Uterus (tissue), 4 donors: ENCODE data around the gene ACSM6. TPM values are rescaled to one million over a fixed set of nuclear protein-coding genes. Genes with fewer than 3 reads are reported as not detected.
A peak's percentile ranks its signal among the peaks of the same experiment; 100 is the strongest.

Source experiments
- DNase-seq, 2 donors: peaks; one replicate each; pipeline ENCODE4 v3.0.0-alpha.2; 2019 to 2020
- H3K27ac ChIP-seq, 2 donors: fragments of 200-600 bp; sonication (generic); 1 replicate in 1 of 2; 2 replicates in 1 of 2; pipeline ENCODE4 v1.5.1; 2016 to 2018
- H3K27me3 ChIP-seq, 2 donors: fragments of 200-600 bp; sonication (generic); one replicate each; pipeline ENCODE4 v1.5.1; 2018 to 2019; ENCODE audit warnings: control low read depth in 1 of 2
- H3K36me3 ChIP-seq, 2 donors: fragments of 200-600 bp; sonication (generic); one replicate each; pipeline ENCODE4 v1.5.1; 2019; ENCODE audit warnings: control low read depth in 1 of 2
- H3K4me1 ChIP-seq, 2 donors: fragments of 200-600 bp; sonication (generic); one replicate each; pipeline ENCODE4 v1.5.1; 2018 to 2019; ENCODE audit warnings: control low read depth in 1 of 2
- H3K4me3 ChIP-seq, 2 donors: fragments of 200-600 bp; sonication (generic); 1 replicate in 1 of 2; 2 replicates in 1 of 2; pipeline ENCODE4 v1.5.1; 2018 to 2019; ENCODE audit warnings: mild to moderate bottlenecking in 1 of 2
- H3K9me3 ChIP-seq, 2 donors: fragments of 200-600 bp; sonication (generic); one replicate each; pipeline ENCODE4 v1.5.1; 2019; ENCODE audit warnings: control low read depth in 1 of 2
- POLR2A ChIP-seq, 2 donors: fragments of 450-650 bp; IDR thresholded peaks; one replicate each; pipeline ENCODE4 v1.6.1; 2016; ENCODE audit warnings: antibody characterized with exemption in 2 of 2, mild to moderate bottlenecking in 1 of 2, moderate library complexity in 1 of 2
- intact Hi-C: fragments of 100-400 bp; cut with DNase I; formaldehyde crosslinking; loops from one replicate; pipeline ENCODE4 v1.15.1; 2023; ENCODE audit warnings: low total_unique reads
- total RNA-seq, 4 donors: library from RNA; depleted of rRNA in 3 of 4; stranded (reverse); fragments of >200 nt in 3 of 4; gene quantifications; one replicate each; pipeline versions ENCODE4 v1.1.0 to v1.2.4, GENCODE V29; 2014 to 2023
- TF ChIP-seq, protein P1 (sequence below), 4 experiments: fragments of 200-600 bp in 2 of 4; fragments of 450-650 bp in 2 of 4; sonication (generic) in 2 of 4; IDR thresholded peaks; one replicate each; pipeline ENCODE4 v1.5.1; 2016 to 2019; ENCODE audit warnings: antibody characterized with exemption in 4 of 4, mild to moderate bottlenecking in 2 of 4, moderate library complexity in 1 of 4
- donor health status: DM: yes; HTN: yes; CAD: no.

The ACSM6 gene
- total RNA-seq, 4 donors from 2014 or later = not detected

DNA sequence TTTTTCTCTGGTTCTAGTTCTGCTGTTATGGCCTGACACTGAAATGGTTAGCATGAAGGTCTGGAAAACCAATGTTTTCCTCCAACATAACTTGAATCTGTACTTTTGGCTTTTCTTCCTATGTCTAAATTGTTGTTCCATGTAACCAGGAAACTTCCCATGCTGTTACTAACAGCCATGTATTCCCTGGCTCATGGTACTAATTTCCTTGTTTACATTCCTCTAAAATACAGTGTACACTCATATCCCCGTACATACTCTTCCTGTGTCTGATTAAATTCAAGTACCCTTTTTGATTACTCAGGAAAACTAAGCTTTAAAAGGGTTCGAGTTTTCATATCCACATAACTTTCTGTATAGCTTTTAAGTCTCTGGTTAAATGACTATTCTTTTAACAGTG is 12.3 kb upstream of the ACSM6 start:
- Histone ChIP-seq H3K4me1 (peaks cover 0 to 3% of the 10 kb centered on the region in 2 donors), H3K36me3 (no peaks in the 10 kb centered on the region), H3K27ac (no peak overlapping the region), H3K9me3 (no peaks in the 10 kb centered on the region), H3K4me3 (no peak overlapping the region), H3K27me3 (no peaks in the 10 kb centered on the region)
- intact Hi-C loops = no loop called here
- TF ChIP-seq, protein P1, sequence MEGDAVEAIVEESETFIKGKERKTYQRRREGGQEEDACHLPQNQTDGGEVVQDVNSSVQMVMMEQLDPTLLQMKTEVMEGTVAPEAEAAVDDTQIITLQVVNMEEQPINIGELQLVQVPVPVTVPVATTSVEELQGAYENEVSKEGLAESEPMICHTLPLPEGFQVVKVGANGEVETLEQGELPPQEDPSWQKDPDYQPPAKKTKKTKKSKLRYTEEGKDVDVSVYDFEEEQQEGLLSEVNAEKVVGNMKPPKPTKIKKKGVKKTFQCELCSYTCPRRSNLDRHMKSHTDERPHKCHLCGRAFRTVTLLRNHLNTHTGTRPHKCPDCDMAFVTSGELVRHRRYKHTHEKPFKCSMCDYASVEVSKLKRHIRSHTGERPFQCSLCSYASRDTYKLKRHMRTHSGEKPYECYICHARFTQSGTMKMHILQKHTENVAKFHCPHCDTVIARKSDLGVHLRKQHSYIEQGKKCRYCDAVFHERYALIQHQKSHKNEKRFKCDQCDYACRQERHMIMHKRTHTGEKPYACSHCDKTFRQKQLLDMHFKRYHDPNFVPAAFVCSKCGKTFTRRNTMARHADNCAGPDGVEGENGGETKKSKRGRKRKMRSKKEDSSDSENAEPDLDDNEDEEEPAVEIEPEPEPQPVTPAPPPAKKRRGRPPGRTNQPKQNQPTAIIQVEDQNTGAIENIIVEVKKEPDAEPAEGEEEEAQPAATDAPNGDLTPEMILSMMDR (IDR thresholded peaks at IDR 0.05) = no peak
- no peak for TF ChIP-seq POLR2A (IDR thresholded peaks at IDR 0.05)
- DNase-seq = no peak

DNA sequence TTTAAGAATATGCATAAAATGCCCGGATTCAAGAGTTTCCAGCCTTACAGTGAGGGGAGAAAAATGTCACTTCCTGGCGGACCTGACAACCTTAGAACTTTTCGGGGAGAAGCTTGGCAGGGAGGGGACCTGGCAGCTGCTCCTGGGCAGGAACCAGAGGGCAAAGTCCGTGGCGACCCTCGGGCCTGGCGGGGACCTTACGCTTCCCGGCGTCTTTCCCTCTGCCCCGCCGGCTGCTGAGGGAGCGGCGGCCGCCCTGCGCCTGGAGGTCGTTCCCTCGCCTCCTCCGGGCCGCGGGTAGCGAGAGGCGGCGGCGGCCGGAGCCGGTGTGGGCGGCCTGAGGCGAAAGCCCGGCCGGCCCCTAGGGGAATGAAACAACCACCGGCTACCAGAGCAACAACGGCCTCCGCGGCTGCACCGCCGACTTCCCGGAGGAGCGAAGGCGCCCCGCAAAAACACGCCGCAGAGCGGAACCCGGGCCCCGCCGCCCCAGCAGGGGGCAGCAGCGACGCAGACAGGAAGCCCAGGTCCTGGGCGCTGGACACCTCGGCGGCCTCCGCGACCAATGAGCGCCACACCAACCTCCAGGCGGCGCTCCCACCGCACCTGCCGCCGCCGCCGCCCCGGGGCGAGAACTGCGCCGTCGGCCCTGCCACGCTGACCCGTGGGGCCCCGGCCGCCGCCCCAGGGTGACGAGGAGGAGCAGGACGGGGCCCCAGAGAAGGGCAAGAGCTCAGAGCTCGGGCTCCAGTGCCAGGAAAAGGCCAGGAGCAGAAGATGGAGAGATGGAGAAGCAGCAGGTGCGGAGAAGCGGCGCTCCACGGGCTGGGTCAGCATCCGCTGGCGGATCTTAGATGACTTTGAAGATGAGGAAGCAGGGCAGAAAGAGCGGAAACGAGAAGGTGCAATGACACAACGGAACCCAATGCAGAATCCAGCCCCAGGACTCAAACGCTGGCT is 10.5 kb upstream of the ACSM6 start:
- peak; percentile 70 to 78 for DNase-seq
- intact Hi-C loops = no loop called here
- no peaks in the 10 kb centered on the region for H3K27me3 ChIP-seq
- peak overlapping the region; percentile 61 to 76 for H3K27ac ChIP-seq
- peaks cover 0 to 3% of the 10 kb centered on the region in 2 donors for H3K4me1 ChIP-seq
- H3K9me3 ChIP-seq = no peaks in the 10 kb centered on the region
- no peaks in the 10 kb centered on the region for H3K36me3 ChIP-seq
- peak overlapping the region; percentile 31 to 41 for H3K4me3 ChIP-seq
- TF ChIP-seq POLR2A (IDR thresholded peaks at IDR 0.05) = peak in 1 of 2 donors; percentile 26
- TF ChIP-seq, protein P1 (IDR thresholded peaks at IDR 0.05) = peak; percentile 80 to 96 (median 88)

DNA sequence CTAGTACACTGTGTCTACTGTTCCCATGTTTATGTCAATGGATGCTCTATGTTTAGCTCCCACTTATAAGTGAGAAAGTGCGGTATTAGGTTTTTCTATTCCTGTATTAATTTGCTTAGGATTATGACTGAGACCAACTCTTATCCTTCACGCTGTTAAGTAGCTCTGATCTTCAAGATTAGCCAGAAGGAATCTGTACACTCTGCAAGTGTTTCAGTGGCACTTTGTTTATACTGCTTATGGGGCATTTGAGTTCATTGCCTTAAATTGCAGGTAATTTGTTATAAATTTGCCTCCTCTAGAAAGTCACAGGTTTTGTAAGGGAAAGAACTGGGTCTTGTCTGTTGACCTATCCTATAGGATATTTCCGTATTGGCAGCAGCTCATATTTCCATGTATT is 6.4 kb upstream of the ACSM6 start:
- no peak overlapping the region for H3K27ac ChIP-seq
- DNase-seq = no peak
- H3K9me3 ChIP-seq = no peaks in the 10 kb centered on the region
- H3K36me3 ChIP-seq = no peaks in the 10 kb centered on the region
- no peaks in the 10 kb centered on the region for H3K27me3 ChIP-seq
- intact Hi-C loops = no loop called here
- peaks cover 0 to 3% of the 10 kb centered on the region in 2 donors for H3K4me1 ChIP-seq
- no peak overlapping the region for H3K4me3 ChIP-seq
- TF ChIP-seq, protein P1 (IDR thresholded peaks at IDR 0.05) = no peak
- no peak for TF ChIP-seq POLR2A (IDR thresholded peaks at IDR 0.05)

DNA sequence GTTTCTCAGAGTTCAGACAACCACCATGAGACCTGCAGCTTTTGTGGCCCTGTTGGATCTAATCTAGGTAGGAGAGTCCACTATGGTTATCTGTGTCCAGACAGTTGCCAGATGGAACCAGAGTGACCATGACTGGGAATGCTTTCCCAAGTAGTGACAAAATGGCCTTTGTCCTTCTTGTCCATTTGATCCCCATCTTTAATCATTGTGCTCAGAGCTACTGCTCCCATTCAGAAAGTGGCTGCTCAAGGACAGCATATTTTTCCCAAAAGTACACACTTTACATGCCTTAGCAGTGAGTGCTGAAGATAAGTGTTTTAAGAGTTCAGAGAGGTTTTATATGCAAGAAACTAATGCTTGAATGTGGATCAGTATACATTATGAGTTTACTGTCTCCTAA is 5.4 kb upstream of the ACSM6 start:
- Histone ChIP-seq H3K36me3 (no peaks in the 10 kb centered on the region), H3K4me1 (peaks cover 0 to 3% of the 10 kb centered on the region in 2 donors), H3K27ac (no peak overlapping the region), H3K9me3 (no peaks in the 10 kb centered on the region), H3K4me3 (no peak overlapping the region), H3K27me3 (no peaks in the 10 kb centered on the region)
- TF ChIP-seq POLR2A (IDR thresholded peaks at IDR 0.05) = no peak
- TF ChIP-seq, protein P1 (IDR thresholded peaks at IDR 0.05) = no peak
- DNase-seq = no peak
- intact Hi-C loops = no loop called here

DNA sequence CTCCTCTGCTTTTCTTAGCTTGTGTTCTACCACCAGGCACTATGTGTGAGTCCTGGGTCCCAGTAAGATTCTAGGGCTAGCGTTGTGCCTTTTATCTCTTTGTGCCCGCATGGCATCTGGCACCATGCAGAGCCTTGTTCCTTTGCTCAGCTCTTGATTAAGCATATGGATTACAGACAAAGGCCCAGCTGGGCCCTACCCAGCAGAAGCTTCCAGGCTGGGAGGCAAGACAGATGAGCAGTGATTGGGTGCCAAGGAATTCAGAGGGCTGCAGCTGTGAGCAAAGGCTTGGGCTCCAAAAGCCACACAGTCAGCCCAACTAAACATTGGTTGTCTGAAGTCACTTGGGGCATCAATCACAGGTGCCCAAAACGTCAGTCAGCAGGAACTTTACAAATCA is 2.0 kb downstream of the ACSM6 start:
- TF ChIP-seq POLR2A (IDR thresholded peaks at IDR 0.05) = no peak
- TF ChIP-seq, protein P1 (IDR thresholded peaks at IDR 0.05) = no peak
- Histone ChIP-seq H3K36me3 (no peaks in the 10 kb centered on the region), H3K4me1 (no peaks in the 10 kb centered on the region), H3K27ac (no peak overlapping the region), H3K27me3 (no peaks in the 10 kb centered on the region), H3K9me3 (no peaks in the 10 kb centered on the region), H3K4me3 (no peak overlapping the region)
- intact Hi-C loops = no loop called here
- no peak for DNase-seq
